HEK293T (cell line): ENCODE data around the gene SPATA1.

ENCODE experiments used
- CTCF ChIA-PET: fragments of 350-600 bp; formaldehyde crosslinking; extraction: SDS; loops from one replicate; lab custom pipeline; 2021; ENCODE audit warnings: antibody characterized with exemption, inconsistent platforms; lab: Yijun Ruan, JAX
- POLR2A ChIA-PET: fragments of 350-600 bp; formaldehyde crosslinking; extraction: SDS; loops from one replicate; lab custom pipeline; 2020; ENCODE audit warnings: antibody characterized with exemption, inconsistent platforms; lab: Yijun Ruan, JAX
- DNase-seq: peaks from one replicate; pipeline ENCODE4 v3.0.0; 2012; ENCODE audit warnings: mixed read lengths; ENCODE audit errors: extremely low spot score
- ARNT ChIP-seq: fragments of 450-650 bp; IDR thresholded peaks from 2 replicates; pipeline ENCODE4 v1.6.1; 2017; ENCODE audit warnings: mild to moderate bottlenecking
- BHLHE40 ChIP-seq: fragments of 450-650 bp; IDR thresholded peaks from 2 replicates; pipeline ENCODE4 v1.6.1; 2016; ENCODE audit warnings: mild to moderate bottlenecking, moderate library complexity, borderline replicate concordance
- CTBP1 ChIP-seq: fragments of 450-650 bp; IDR thresholded peaks from 2 replicates; pipeline ENCODE4 v1.6.1; 2016; ENCODE audit warnings: borderline replicate concordance
- ELF4 ChIP-seq: fragments of 450-650 bp; IDR thresholded peaks from 2 replicates; pipeline ENCODE4 v1.6.1; 2017; ENCODE audit warnings: antibody characterized with exemption
- FOXA1 ChIP-seq: fragments of 450-650 bp; IDR thresholded peaks from 2 replicates; pipeline ENCODE4 v1.6.1; 2016; ENCODE audit warnings: mild to moderate bottlenecking
- FOXK2 ChIP-seq: fragments of 450-650 bp; IDR thresholded peaks from 2 replicates; pipeline ENCODE4 v1.6.1; 2016; ENCODE audit warnings: mild to moderate bottlenecking
- FOXM1 ChIP-seq: fragments of 450-650 bp; IDR thresholded peaks from 2 replicates; pipeline ENCODE4 v1.6.1; 2017; ENCODE audit warnings: mild to moderate bottlenecking, borderline replicate concordance
- HDGF ChIP-seq: fragments of 450-650 bp; IDR thresholded peaks from 2 replicates; pipeline ENCODE4 v1.6.1; 2017; ENCODE audit warnings: antibody characterized with exemption, borderline replicate concordance
- L3MBTL2 ChIP-seq: fragments of 450-650 bp; conservative IDR thresholded peaks from 2 replicates; pipeline ENCODE4 v1.6.1; 2016; ENCODE audit warnings: mild to moderate bottlenecking
- LEF1 ChIP-seq: fragments of 450-650 bp; IDR thresholded peaks from 2 replicates; pipeline ENCODE4 v1.6.1; 2017; ENCODE audit warnings: mild to moderate bottlenecking, borderline replicate concordance
- NFRKB ChIP-seq: fragments of 450-650 bp; IDR thresholded peaks from 2 replicates; pipeline ENCODE4 v1.6.1; 2016; ENCODE audit warnings: mild to moderate bottlenecking, moderate library complexity
- SP1 ChIP-seq: fragments of 450-650 bp; IDR thresholded peaks from 2 replicates; pipeline ENCODE4 v1.6.1; 2017
- SUZ12 ChIP-seq: fragments of 450-650 bp; IDR thresholded peaks from 2 replicates; pipeline ENCODE4 v1.6.1; 2016; ENCODE audit warnings: mild to moderate bottlenecking
- TARDBP ChIP-seq: fragments of 450-650 bp; IDR thresholded peaks from 2 replicates; pipeline ENCODE4 v1.6.1; 2016
- ZNF384 ChIP-seq: fragments of 450-650 bp; IDR thresholded peaks from 2 replicates; pipeline ENCODE4 v1.6.1; 2016
- TF ChIP-seq, protein P1 (sequence below): fragments of 450-650 bp; IDR thresholded peaks from 2 replicates; pipeline ENCODE4 v1.6.1; 2016

SPATA1 gene

GRCh38 chr1:84611796-84612195 is 105.6 kb downstream of the SPATA1 start:
- DNase-seq, result no peak
- TF ChIP-seq HDGF, result no peak
- no peak for TF ChIP-seq ZNF384
- TF ChIP-seq NFRKB, result no peak
- TF ChIP-seq SP1, result no peak
- no peak for TF ChIP-seq FOXK2
- TF ChIP-seq ARNT, result no peak
- TF ChIP-seq FOXM1, result no peak
- TF ChIP-seq L3MBTL2, result no peak
- TF ChIP-seq ELF4, result no peak
- ChIA-PET POLR2A (no interaction called here), CTCF (interaction anchor here (0.6 kb wide), 1 partner anchor 283 kb away, joined by 3 read pairs; no protein-coding TSS in a partner anchor)

GRCh38 chr1:84613026-84613425 is 106.8 kb downstream of the SPATA1 start:
- no peak for DNase-seq
- CTCF ChIA-PET, result interaction anchor here (1.2 kb wide), 1 partner anchor 105 kb away, joined by 4 read pairs; no protein-coding TSS in a partner anchor
- no peak for TF ChIP-seq FOXM1
- no peak for TF ChIP-seq ZNF384
- no peak for TF ChIP-seq BHLHE40
- TF ChIP-seq ARNT, result no peak
- TF ChIP-seq LEF1, result no peak
- no peak for TF ChIP-seq FOXK2
- TF ChIP-seq, protein P1, sequence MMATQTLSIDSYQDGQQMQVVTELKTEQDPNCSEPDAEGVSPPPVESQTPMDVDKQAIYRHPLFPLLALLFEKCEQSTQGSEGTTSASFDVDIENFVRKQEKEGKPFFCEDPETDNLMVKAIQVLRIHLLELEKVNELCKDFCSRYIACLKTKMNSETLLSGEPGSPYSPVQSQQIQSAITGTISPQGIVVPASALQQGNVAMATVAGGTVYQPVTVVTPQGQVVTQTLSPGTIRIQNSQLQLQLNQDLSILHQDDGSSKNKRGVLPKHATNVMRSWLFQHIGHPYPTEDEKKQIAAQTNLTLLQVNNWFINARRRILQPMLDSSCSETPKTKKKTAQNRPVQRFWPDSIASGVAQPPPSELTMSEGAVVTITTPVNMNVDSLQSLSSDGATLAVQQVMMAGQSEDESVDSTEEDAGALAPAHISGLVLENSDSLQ, result no peak
- no peak for TF ChIP-seq SUZ12
- no peak for TF ChIP-seq ELF4
- TF ChIP-seq FOXA1, result no peak
- TF ChIP-seq SP1, result no peak
- no peak for TF ChIP-seq HDGF
- TF ChIP-seq CTBP1, result no peak
- TF ChIP-seq TARDBP, result no peak
- no peak for TF ChIP-seq NFRKB
- no peak for TF ChIP-seq L3MBTL2
- POLR2A ChIA-PET, result no interaction called here

DNA sequence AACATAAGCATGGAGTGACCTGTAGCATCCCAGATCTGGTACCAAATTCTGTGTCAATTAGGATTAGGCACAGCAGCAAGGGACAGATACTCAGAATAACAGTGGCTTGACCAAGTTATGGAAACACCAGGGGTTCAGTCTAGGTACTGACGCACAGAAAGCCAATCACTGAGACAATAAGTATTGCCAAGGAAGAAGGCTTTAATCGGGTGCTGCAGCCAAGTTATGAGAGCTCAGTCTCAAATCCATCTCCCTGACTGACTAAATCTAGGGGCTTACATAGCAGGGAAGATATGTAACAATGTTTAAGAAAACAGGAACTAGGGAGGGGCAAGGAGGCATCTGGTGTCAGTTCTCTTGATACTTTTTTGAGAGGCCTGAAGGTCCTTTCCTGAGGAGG is 107.7 kb downstream of the SPATA1 start:
- TF ChIP-seq CTBP1 (no peak), HDGF (no peak), ARNT (no peak), SP1 (no peak), SUZ12 (no peak), ELF4 (no peak), LEF1 (no peak), BHLHE40 (no peak), ZNF384 (no peak), FOXK2 (no peak), L3MBTL2 (no peak), FOXA1 (no peak), TARDBP (no peak), FOXM1 (no peak), NFRKB (no peak)
- TF ChIP-seq, protein P1, result no peak
- no peak for DNase-seq
- ChIA-PET CTCF (interaction anchor here (1.2 kb wide), 1 partner anchor 105 kb away, joined by 4 read pairs; no protein-coding TSS in a partner anchor), POLR2A (no interaction called here)

GRCh38 chr1:84615790-84616189 is 109.6 kb downstream of the SPATA1 start:
- no peak for TF ChIP-seq NFRKB
- no peak for TF ChIP-seq FOXA1
- TF ChIP-seq L3MBTL2, result no peak
- TF ChIP-seq ELF4, result no peak
- no peak for TF ChIP-seq SUZ12
- no peak for TF ChIP-seq ZNF384
- TF ChIP-seq SP1, result no peak
- no peak for TF ChIP-seq CTBP1
- ChIA-PET CTCF (no interaction called here), POLR2A (no interaction called here)
- DNase-seq, result no peak
